Astrocyte of the spinal cord (primary cell): ENCODE results near the gene APLP2.
A peak's percentile ranks its signal among the peaks of the same experiment; 100 is the strongest.

ENCODE experiments used
- DNase-seq: peaks from one replicate; pipeline ENCODE4 v3.0.0; 2011; ENCODE audit warnings: low read depth, low spot score
- H3K4me3 ChIP-seq: 2 replicates; pipeline ENCODE4 v1.5.1; 2011; ENCODE audit warnings: low read depth, mild to moderate bottlenecking, low read length, moderate library complexity
- CTCF ChIP-seq: IDR thresholded peaks from 2 replicates; pipeline ENCODE4 v1.5.1; 2012; ENCODE audit warnings: low read depth, mild to moderate bottlenecking, low read length, inconsistent platforms
- in situ Hi-C: cut with HindIII; loops from 2 replicates; pipeline ENCODE4 v1.10.0; 2017; ENCODE audit warnings: low sequenced_read_pairs

APLP2 gene

GRCh38 chr11:130125638-130126037, 55.9 kb downstream of the APLP2 start:
- DNase-seq: no peak
- TF ChIP-seq CTCF: no peak
- no peak overlapping the region for H3K4me3 ChIP-seq
- in situ Hi-C loops: no loop called here

- no peak for DNase-seq
- H3K4me3 ChIP-seq: no peak overlapping the region
- no peak for TF ChIP-seq CTCF
- in situ Hi-C loops: no loop called here
Observed at GRCh38 chr11:130126516-130126915, 56.8 kb downstream of the APLP2 start.

- in situ Hi-C loops: no loop called here
- TF ChIP-seq CTCF: no peak
- DNase-seq: no peak
- H3K4me3 ChIP-seq: no peak overlapping the region
Observed at GRCh38 chr11:130127509-130127908, 57.8 kb downstream of the APLP2 start.

DNA sequence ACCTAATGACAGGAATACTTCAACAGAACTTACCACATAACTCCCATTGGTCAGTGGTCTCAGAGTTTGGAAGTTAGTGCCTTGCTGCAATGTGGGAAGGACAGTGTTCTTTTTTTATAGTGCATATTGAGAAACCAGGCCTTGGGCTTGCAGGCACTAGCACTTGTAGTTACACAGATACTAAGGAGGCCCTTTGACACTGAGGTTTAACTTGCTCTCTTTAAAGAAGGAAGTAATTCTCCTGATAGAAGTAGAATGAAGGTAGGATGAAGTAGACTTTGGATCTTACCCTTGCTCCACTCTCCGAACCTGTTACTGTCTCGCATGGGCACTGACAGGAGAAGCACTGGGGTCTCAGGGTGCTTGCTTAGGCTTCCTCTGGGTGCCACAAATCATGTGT, 58.9 kb downstream of the APLP2 start:
- in situ Hi-C loops: no loop called here
- H3K4me3 ChIP-seq: no peak overlapping the region
- DNase-seq: no peak

GRCh38 chr11:130129922-130130321, 60.2 kb downstream of the APLP2 start:
- no peak for TF ChIP-seq CTCF
- in situ Hi-C loops: no loop called here
- H3K4me3 ChIP-seq: no peak overlapping the region
- DNase-seq: no peak

More for the DNA sequence above, 58.9 kb downstream of the APLP2 start:
- no peak for TF ChIP-seq CTCF

GRCh38 chr11:130131961-130132850, 62.5 kb downstream of the APLP2 start:
- in situ Hi-C loops: no loop called here
- peak; percentile 73 for DNase-seq
- H3K4me3 ChIP-seq: no peak overlapping the region
- peak; percentile 84 for TF ChIP-seq CTCF
